HG03558 (cell line): ENCODE results near the gene AQP7.
"Not testable (repeated sequence)": the region's sequence is repeated elsewhere in the genome, so short reads cannot be mapped to it uniquely, and the experiment has no call there.

Experiments used
- ATAC-seq: cut with Tn5 transposase; IDR thresholded peaks from one replicate; pipeline ENCODE4 v1.9.1; 2021; ENCODE audit warnings: moderate number of reproducible peaks; ENCODE audit not compliant: unreplicated experiment; ENCODE audit errors: extremely low read depth

Gene AQP7

GRCh38 chr9:33402371-33402770, at the start of gene AQP7:
AQP7 (minus strand) TSS chr9:33402568; CDS start chr9:33401262, 1,306 bp downstream.
- ATAC-seq: not testable (repeated sequence)

- ATAC-seq: no peak
Measured at GRCh38 chr9:33450621-33451146, 48.3 kb upstream of the AQP7 start.

- ATAC-seq: no peak
Measured at GRCh38 chr9:33449715-33450114, 47.3 kb upstream of the AQP7 start.

- no peak for ATAC-seq
Measured at GRCh38 chr9:33447799-33448553, 45.6 kb upstream of the AQP7 start.

- ATAC-seq: no peak
Measured at GRCh38 chr9:33446946-33447798, 44.8 kb upstream of the AQP7 start, which contains the start of gene AQP3. AQP3 (minus strand) TSS chr9:33447593; CDS start chr9:33447530, 63 bp downstream.

GRCh38 chr9:33446240-33446945, 44.0 kb upstream of the AQP7 start:
- peak; percentile 94 for ATAC-seq

GRCh38 chr9:33445389-33446239, 43.2 kb upstream of the AQP7 start:
- no peak for ATAC-seq

- no peak for ATAC-seq
Measured at GRCh38 chr9:33443464-33444154, 41.2 kb upstream of the AQP7 start.

- no peak for ATAC-seq
Measured at GRCh38 chr9:33443047-33443446, 40.7 kb upstream of the AQP7 start.

GRCh38 chr9:33442125-33442524, 39.8 kb upstream of the AQP7 start:
- no peak for ATAC-seq

GRCh38 chr9:33440609-33441008, 38.2 kb upstream of the AQP7 start:
- ATAC-seq: no peak

GRCh38 chr9:33440204-33440603, 37.8 kb upstream of the AQP7 start:
- ATAC-seq: no peak

- no peak for ATAC-seq
Measured at GRCh38 chr9:33439731-33440130, 37.4 kb upstream of the AQP7 start.

- ATAC-seq: no peak
Measured at GRCh38 chr9:33438926-33439680, 36.7 kb upstream of the AQP7 start.

GRCh38 chr9:33437898-33438297, 35.5 kb upstream of the AQP7 start:
- no peak for ATAC-seq

- no peak for ATAC-seq
Measured at GRCh38 chr9:33437205-33437604, 34.8 kb upstream of the AQP7 start.

- ATAC-seq: no peak
Measured at GRCh38 chr9:33436445-33436844, 34.1 kb upstream of the AQP7 start.

GRCh38 chr9:33435821-33436277, 33.5 kb upstream of the AQP7 start:
- ATAC-seq: no peak
